ENCODE measurements around the gene PPARA. TPM values are rescaled to one million over a fixed set of nuclear protein-coding genes. Genes with fewer than 3 reads are reported as not detected.

PPARA gene
- total and polyA plus RNA-seq, 2 donors (not counting 3 experiments of a cell fraction or from before 2014, with no cell fraction given): 3.1 to 10.7 TPM

DNA sequence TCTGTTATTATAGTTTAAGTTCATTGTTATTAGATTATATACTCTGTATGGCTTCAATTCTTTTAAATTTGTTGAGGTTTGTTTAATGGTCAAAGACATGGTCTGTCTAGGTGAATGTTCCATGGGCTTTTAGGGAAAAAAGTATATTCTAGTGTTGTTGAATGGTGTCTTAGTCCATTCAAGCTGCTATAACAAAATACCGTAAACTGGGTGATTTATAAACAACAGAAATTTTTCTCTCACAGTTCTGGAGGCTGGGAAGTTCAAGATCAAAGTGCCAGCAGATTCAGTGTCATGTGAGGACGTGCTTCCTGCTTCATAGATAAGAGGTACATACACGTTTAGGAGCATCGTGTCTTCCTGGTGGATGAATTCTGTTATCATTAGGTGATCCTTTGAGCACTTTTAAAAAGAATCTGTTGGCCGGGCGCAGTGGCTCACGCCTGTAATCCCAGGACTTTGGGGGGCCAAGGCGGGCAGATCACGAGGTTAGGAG is 26.2 kb downstream of the PPARA start:
- no peak overlapping the region for H2AFZ ChIP-seq (ENCODE audit: low read depth, low read length)
- FAIRE-seq: no peak
- no peaks in the 10 kb centered on the region for H4K20me1 ChIP-seq (replicated peaks; ENCODE audit: control insufficient read depth, extremely low read depth, insufficient read depth, low read length)
- CTCF ChIA-PET: no interaction called here
- H3K9ac ChIP-seq (replicated peaks; ENCODE audit: extremely low read depth, insufficient read depth, low read length): no peak overlapping the region
- no peak overlapping the region for H3K27ac ChIP-seq (ENCODE audit: insufficient read depth, low read depth, low read length)
- no peak overlapping the region for H3K4me2 ChIP-seq (ENCODE audit: insufficient read depth, low read length)
- no peak overlapping the region for H3K4me3 ChIP-seq (replicated peaks in 1 of 3; ENCODE audit: insufficient read depth in 1 of 3, low read depth in 1 of 3, low read length in 3 of 3)
- H3K9me3 ChIP-seq (replicated peaks; ENCODE audit: control insufficient read depth, insufficient read depth, low read length): no peaks in the 10 kb centered on the region
- POLR2A ChIA-PET: no interaction called here
- H3K36me3 ChIP-seq (ENCODE audit: control insufficient read depth in 2 of 2, extremely low read depth in 1 of 2, insufficient read depth in 2 of 2, low read length in 2 of 2): no peaks in the 10 kb centered on the region
- H3K27me3 ChIP-seq (ENCODE audit: control insufficient read depth in 2 of 2, insufficient read depth in 2 of 2, low read length in 2 of 2): no peaks in the 10 kb centered on the region
- no peaks in the 10 kb centered on the region for H3K4me1 ChIP-seq (ENCODE audit: control insufficient read depth, extremely low read depth, insufficient read depth, low read length)
- DNase-seq (ENCODE audit: low read depth, low spot score): no peak
- dilution Hi-C loops (cut with MboI; ENCODE audit: extremely low pct_ligation_motif_present, low sequenced_read_pairs) (no loop called here), intact Hi-C loops (cut with micrococcal nuclease) (no loop called here)
- BruUV-seq (replicated peaks): no TSS peak
- no peaks in the 10 kb centered on the region for H3K9me1 ChIP-seq (replicated peaks; ENCODE audit: control insufficient read depth, extremely low read depth, insufficient read depth, low read length)
- TF ChIP-seq POLR2A (IDR thresholded peaks at IDR 0.05; ENCODE audit: low read depth, low read length) (no peak), MAX (IDR thresholded peaks at IDR 0.05; ENCODE audit: insufficient read depth, insufficient read length) (no peak), POLR2AphosphoS5 (IDR thresholded peaks at IDR 0.05; ENCODE audit: insufficient read depth, low read depth, low read length) (no peak), CTCF (IDR thresholded peaks at IDR 0.05; ENCODE audit: extremely low read depth in 1 of 2, insufficient read depth in 1 of 2, low read depth in 1 of 2, low read length in 2 of 2) (no peak), FOS (IDR thresholded peaks at IDR 0.05; ENCODE audit: borderline replicate concordance, insufficient read depth, low read length) (no peak), GATA2 (IDR thresholded peaks at IDR 0.05; ENCODE audit: insufficient read depth, insufficient read length, low read depth, low read length) (no peak), JUN (IDR thresholded peaks at IDR 0.05; ENCODE audit: borderline replicate concordance, insufficient read depth, insufficient read length, low read depth) (no peak), MYC (IDR thresholded peaks at IDR 0.05; ENCODE audit: low read depth, low read length) (no peak), EZH2 (IDR thresholded peaks at IDR 0.05; ENCODE audit: borderline replicate concordance, low read depth, low read length, severe bottlenecking) (no peak)
- no peaks in the 10 kb centered on the region for H3K79me2 ChIP-seq (ENCODE audit: control insufficient read depth, insufficient read depth, low read length)
